Activated gamma-delta T cell treated with Interleukin-2 at 50 U/mL for 16 hours (primary cell): ENCODE data around the gene SFSWAP.
"Not testable (repeated sequence)": the region's sequence is repeated elsewhere in the genome, so short reads cannot be mapped to it uniquely, and the experiment has no call there.

ENCODE experiments used
- DNase-seq: peaks from one replicate; pipeline ENCODE4 v3.0.0-alpha.2; 2020

SFSWAP gene

DNA sequence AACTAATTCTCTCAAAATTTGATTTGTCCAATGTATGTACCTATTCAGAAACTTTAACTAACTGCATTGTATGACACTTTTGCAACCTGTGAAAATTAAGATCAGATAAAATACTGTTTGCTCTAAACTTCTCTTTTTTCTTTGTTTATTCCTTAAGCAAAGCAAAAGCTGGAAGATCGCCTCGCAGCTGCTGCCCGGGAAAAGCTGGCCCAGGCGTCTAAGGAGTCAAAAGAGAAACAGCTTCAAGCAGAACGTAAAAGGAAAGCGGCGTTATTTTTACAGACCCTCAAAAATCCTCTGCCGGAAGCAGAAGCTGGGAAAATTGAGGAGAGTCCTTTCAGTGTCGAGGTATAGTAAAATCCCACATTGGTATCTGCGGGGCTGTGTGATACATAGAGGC is 55.1 kb downstream of the SFSWAP start:
- no peak for DNase-seq

DNA sequence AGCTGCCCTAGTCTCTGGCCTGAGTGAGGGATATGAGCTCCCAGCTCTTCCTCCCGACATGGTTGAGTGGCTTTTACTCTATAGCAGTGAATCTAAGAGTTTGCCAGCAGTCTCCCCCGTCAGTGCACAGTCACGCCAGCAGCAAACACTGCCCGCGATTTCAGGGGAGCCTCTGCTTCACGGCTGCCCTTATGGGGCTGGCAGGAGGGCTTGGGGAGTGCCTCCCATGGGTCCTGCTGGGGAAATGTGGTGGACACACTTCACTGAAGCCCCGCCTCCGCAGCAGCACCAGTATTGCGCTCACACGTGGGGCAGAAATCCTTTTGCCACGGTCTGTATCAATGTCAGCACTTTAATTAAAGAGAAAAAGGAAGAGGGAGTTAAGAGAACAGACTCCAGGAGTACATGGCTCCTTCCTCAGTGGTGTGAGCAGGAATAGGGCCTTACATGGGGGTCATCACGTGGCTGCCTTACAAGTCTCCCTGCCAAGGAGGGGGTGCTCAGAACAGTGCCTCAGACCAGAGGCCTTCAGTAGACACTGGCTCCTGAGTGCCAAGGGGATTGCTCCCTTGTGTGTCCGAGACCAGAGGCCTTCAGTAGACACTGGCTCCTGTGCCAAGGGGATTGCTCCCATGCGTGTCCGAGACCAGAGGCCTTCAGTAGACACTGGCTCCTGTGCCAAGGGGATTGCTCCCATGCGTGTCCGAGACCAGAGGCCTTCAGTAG is 55.7 kb downstream of the SFSWAP start:
- DNase-seq: no peak

DNA sequence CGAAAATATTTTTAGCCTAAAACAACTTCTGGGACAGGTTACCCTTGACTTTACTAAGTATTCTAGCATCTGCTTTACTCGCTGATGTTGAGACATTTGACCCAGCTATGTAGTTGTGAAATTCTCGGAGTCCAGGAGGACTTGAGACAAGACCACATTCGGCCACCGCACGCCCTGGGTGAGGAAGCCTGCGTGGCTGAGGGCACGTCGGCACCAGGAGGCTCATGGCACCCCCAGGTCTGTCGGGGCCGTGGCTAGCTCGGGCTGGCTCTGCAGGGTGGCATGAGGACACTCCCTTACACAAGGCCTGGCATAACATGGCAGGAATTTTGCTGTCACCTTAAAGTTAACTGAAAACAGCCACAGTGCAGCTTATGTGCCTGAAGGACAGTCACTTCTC is 59.2 kb downstream of the SFSWAP start:
- DNase-seq: no peak

DNA sequence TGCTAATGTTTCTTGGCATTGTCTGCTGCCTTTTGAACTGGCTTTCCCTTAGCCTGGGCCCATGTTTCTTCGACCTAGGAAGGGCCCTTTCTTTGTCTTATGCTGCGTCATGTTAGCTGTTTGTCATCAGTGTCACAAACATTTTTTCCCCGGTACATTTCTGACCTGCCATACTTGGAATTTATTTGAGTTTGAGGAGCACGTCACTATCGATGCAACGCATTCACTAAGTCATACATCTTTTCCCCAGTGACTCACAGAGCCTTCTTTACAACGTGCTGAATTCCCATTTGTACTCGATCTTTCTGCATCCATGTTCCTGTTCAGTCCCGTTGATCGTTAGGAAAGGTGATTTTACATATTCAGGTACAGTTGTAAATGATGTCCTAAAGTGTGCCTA is 61.1 kb downstream of the SFSWAP start:
- DNase-seq: no peak

DNA sequence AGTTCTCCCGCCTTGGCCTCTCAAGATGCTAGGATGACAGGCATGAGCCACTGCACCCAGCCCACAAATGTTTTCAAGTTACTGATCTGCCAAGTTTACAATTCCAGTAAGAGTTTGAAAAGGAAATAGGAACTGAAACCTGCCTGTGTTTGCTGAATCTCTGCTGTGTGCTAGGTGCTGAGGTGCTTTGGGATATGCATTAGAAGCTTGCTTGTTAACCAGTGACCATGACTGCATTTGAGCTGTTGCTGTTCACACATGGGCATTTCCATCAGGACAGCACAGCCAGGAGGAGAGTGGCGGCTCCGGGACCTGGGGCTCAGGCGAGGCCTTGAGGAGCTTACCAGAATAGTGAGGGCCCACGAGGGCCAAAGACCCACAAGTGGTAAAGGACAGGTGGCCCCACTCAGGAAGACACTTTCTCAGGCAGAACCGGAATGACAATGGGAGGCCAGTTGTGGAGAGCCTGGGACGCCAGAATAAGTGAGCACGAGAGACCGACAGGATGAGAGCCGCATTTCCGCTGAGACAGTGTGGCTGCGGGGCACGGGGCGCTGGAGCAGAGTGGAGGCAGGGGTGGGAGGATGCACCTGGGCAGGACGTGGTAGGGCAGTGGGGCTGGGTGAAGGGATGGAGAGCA is 62.8 kb downstream of the SFSWAP start:
- no peak for DNase-seq

DNA sequence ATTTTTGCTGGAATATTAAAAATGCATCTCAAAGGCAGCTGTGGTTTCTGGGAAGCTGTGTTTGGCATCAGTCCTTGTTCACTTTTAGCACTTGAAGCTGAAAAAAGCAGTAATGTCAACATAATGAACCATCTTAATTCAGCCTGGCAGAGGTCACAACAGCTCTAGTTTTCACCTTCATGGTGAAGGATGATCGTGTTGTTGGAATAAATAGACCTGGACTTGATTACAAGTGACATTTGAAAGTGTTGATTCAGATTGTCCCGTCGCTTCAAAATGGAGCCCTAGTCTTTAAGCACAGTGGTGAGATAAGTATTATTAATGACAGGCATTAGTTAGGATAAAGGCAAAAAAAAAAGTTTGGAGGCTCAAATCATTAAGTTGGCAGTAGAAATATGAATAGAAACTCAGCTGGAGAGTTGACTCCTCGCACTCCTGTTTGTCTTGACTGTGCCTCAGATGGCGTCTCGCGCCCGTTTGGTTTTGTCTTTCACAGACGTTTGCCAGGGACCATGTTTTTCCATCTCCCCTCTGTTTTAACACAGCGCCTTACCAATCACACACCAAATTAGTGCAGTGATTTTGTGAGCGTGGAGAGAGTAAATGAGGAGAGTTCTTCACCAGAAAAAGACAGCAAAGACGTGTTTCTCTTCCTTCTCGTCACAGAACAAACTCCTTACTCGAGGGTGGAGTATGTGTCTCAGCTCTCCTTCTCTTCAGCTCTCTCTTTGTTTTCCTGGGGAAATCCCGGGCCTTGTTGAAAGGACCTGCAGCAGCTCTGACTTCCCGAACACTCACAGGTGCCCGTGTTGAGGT is 63.9 kb downstream of the SFSWAP start:
- no peak for DNase-seq

DNA sequence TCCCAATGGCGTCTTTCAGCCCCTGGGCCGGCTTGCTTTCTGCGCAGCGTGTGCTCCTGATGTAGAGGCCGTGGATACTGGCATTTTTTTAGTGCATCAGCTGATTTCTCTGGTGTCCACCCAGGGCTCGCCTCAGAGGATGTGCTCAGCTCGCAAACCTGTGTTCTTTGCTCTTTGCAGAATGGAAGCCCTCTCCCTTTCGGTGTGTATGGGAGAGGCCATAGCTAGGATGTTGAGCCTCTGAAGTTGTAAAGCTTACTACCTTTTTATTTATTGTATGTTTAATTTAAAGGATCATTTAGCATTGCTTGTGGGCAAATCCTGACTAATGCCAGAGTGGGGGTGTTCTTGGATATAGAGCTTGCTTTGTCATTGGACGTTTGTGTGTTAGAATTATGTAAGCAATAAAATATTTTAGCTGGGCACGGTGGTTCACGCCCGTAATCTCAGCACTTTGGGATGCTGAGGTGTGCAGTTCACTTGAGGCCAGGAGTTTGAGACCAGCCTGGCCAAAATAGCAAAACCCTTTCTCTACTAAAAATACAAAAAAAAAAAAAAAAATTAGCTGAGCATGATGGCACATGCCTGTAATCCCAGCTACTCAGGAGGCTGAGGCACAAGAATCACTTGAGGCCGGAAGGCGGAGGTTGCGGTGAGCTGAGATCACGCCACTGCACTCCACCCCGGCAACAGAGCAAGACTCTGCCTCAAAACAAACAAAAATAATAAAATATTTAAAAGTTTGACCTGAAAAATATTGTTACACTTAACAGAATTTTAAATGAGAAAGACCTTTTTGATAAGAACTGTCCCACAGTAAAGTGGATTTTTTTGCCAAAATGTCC is 64.7 kb downstream of the SFSWAP start:
- no peak for DNase-seq

DNA sequence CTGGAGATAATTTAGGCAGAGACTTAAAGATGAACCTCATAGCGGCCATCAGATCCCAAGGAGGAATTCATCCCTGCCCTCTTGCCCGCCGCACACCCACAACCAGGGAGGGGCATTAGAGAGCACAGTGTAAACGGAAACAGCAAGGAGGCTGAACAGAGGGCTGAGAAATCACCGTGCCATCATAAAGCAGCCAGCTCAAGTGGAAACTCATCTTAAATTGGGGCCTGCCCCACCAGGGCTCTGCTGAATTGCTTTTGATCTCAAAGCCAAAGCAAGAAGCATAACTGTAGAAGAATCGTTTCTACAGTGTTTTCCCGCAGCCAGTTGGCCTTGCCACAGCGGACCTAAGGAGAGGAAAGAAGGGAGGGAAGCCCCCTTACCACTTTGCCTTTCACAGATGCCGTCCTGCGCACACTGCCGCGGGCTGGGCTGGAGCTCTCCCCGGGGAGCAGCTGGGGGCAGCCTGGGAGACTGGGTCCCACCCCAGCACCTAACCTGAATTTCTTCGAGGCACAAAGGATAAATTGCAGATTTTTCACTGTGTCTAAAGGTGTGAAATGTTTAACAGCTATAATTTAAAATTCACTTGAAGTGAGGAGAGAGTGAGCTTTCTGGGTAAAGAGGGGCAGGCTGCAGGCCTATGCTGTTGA is 65.5 kb downstream of the SFSWAP start:
- DNase-seq: no peak

DNA sequence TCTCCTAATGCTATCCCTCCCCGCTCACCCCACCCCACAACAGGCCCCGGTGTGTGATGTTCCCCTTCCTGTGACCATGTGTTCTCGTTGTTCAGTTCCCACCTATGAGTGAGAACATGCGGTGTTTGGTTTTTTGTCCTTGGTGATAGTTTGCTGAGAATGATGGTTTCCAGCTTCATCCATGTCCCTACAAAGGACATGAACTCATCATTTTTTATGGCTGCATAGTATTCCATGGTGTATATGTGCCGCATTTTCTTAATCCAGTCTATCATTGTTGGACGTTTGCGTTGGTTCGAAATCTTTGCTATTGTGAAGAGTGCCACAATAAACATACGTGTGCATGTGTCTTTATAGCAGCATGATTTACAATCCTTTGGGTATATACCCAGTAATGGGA is 66.4 kb downstream of the SFSWAP start:
- not testable (repeated sequence) for DNase-seq

DNA sequence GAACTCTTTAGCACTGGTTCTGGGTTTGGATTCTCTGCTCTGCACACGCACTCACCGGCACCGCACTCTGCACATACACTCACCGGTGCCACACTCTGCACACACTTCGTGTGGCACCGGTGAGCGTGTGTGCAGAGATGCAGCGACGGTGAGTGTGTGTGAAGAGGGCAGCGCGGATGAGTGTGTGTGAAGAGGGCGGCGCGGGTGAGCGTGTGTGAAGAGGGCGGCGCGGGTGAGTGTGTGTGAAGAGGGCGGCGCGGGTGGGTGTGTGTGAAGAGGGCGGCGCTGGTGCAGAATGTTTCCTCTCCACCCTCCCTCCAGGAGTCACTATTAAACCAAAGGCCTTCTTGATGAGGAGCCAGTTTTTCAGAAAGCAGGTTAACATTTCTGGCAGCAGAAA is 68.1 kb downstream of the SFSWAP start:
- DNase-seq: no peak

DNA sequence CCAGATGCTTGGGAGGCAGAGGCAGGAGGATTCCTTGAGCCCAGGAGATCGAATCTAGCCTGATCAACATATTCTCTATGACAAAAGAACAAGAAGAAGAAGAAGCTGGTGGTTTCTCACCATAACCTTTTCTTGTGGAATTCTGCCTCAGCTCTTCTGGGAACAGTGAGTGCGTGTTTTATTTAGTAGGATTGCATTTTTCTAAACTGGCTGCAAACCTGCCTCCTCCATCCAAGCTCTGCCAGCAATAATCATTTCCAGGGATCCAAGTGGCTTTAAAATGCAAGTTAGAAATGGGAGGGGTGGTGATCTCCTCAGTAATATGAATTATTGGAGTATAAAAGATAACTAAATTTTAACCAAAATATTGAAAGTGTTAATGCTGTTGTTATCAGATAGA is 71.2 kb downstream of the SFSWAP start:
- no peak for DNase-seq

DNA sequence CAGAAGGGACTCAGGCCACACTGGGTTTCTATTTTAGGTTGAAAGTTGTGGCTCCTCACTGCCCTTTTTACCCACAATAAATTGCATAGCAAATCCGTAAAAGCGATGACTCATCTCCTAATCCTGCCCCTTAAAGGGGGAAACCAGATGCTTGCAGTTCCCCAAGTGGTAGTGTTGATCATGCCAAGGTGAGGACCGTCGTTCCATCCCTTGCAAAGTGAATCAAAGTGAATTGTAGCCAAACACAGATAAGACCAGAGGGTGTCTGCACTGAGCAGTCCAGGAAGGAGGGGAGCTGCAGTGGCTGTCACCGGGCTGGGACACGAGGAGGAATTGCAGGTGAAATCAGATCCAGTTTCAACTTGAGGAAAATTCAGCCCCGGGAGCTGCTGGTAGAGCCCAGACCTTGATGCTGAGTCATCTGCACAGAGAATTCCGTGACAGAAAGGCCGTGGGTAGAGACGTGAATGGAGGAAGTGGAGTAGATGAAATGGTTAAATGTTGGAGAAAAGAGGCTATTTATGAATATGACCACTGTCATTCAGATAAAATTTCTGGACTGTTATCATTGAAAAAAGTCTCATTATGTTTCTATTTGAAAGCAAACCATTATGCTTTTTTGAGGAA is 73.1 kb downstream of the SFSWAP start:
- DNase-seq: no peak

DNA sequence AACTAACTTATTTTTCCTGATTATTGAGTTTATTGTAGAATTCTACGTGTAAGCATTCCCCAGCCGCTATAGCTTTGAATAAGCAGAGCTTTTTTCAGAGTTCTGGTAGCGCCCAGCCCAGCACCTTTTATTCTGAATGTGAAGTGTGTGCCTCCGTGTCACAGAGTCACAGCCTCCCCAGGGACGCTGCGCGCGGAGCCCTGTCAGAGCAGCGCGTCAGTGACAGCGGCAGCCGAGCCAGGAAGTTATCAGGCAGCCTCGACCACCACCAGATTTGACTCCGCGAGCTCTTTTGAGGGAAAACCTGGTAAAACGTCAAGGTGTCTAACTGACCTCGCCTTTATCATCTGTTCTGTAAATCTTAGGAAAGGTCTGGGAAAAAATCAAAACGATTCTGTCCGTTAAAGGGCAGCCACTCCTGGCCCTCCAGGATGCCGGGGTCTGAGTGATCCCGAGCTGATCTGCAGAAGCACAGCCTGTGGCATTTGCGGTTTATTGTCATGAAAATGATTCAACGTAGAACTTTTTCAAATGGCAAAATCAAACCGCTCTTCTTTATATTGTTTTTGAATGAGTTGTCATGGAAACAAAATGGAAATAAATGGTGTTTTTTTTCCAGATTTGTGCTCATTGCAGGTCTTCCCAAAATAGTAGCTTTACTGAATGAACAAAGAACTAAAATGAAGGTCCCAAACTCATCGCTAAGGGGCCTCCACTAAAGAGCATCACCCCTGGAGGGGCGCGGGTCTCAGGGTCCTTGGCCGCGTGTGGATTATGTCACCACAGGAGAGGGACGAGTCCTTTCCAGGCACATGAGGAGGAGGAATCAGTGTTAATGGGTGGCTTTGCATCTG is 74.2 kb downstream of the SFSWAP start:
- no peak for DNase-seq

DNA sequence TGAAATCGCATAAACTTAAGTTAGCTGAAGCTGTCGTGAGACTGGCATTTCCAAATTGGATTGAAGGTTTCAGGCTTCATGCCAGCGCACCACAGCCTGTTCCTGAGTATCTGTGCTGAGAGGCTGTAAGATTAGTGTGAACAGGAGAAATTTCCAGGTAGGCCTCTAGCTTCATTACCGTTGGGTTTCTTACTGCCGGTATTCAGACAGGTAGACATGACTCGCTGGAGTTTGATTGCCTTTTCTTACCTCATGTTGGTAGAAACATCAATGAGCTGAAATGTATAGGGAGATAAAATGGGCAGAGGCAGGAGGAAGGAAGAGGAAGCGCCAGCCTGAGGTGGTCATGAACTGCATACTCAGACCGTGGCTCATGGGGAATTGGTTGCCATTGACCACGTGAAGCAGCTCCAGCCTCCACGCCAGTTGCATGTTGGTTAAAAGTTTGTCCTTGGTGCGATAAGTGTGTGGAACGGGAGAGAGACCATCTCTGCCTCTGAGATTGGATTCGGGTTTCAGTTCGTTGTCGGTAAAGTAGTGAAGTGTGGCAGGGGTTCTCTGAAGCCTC is 75.0 kb downstream of the SFSWAP start:
- DNase-seq: no peak

DNA sequence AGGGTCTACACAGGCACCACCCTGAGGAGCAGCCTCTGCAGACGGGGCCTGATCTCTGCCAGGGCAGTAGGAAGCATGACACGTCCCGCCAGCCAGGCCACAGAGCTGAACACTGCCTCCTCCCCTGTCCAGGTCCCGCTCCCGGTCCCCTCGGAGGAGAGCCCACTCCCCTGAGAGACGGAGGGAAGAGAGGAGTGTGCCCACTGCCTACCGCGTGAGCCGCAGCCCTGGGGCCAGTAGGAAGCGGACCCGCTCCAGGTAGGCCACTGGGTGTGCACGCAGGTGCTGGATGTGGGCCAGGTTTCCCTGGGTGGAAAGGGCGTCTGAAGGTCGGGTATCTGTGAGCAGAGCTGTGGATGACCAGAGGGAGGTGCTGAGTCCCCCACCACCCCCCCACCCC is 75.4 kb downstream of the SFSWAP start:
- DNase-seq: no peak

DNA sequence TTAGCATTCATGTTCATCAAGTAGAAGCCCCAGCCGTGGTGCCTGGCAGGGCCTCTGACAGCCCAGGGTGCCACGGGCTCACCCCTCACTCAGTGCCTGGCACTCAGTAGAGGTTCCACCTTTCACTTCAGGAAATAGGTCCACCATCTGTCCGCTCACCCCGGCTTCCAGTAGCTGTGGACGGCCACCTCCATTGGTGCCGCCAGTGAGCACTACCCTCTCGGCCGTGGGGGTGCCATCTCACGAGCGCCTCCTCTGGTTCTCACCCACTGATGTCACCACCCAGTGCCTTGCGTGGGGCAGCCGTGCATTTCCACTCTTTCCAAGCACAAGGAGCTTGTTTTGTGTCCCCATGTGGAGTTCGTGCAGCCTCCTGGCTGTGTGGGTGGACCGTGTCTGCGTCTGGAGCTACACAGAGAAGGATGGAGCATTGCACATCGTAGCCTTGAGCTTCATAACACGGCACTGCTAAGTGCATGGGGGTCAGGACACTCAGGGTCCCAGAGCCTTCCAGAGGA is 76.3 kb downstream of the SFSWAP start:
- no peak for DNase-seq

DNA sequence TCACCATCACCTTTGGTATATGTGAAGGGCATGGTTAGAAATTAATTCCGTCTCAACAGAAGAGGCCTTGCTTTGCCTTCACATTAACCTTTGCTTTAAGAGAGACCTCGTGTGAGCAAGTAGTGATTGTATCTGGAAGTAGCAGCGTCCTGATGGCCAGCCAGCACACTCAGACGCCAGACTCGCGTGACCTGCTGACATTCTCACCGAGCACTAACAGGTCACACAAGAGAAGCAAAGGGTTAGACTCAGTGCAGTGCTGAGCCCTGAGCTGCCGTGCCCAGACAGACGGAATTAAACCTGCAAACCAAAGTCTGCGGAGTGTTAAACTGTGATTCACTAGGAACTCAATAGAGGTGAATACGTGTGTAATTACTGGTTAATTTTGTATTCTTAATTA is 77.2 kb downstream of the SFSWAP start:
- no peak for DNase-seq

DNA sequence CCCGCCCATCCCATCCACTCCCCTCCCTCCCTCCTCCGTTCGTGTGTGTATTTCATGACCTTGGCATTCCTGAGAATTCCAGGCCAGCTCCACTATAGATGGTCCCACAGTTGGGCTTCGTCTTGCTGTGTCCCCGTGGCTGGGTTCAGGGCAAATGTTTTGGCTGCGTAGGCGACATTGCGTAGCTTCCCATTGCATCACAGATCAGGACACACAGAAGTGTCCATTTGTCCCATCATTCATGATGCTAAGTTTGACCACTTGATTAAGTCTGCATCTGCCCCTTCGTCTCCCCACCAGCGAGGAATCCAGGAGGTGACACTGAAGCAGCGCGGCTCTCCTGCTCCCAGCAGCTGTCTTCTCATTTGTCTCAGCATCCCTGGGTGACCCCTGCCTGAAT is 78.7 kb downstream of the SFSWAP start:
- DNase-seq: no peak

DNA sequence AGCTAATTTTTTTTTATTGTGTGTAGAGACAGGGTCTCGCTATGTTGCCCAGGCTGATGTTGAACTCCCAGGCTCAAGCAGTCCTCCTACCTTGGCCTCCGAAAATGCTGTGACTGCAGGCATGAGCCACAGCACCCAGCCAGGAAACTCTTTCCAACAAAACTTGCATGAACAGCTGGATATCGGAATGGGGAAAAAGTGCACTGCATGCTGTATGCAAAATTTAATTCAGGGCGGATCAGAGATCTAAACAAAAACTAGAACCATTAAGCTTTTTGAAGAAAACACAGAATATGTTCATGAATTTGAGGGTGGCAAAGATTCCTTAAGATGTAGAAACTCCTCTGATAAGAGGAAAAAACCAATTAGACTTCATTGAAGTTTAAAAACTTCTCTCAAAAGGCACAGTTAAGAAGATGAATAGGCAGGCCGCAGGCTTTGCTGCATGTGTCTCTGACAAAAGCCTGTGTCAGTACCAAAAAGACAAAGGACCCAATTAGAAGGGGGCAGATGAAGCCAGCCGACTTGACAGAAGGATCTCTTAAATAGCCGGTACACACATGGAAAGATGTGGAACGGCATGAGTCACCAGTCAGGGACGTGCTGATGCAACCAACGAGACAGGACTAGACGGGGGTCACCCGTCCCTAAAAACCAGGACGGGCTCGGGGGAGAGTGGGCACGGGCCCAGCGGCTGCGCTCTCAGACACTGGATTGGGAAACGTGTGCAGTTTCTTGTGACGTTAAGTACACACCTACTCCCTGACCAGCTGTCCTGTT is 82.5 kb downstream of the SFSWAP start:
- no peak for DNase-seq

DNA sequence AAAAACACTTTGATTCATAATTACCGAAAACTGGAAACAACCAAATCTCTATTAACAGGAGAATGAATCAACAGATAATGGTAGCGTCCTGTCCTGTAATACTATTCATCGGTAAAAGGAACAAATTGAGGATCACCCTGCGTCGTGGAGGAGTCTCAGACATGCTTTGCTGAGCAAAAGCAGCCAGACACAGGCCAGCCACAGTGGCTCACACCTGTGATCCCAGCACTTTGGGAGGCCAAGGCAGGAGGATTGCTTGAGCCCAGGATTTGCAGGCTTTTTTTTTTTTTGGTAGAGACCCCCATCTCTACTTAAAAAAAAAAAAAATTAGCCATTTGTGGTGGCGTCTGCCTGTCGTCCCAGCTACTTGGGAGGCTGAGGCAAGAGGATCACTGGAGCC is 83.2 kb downstream of the SFSWAP start:
- no peak for DNase-seq
